Activated naive CD4-positive, alpha-beta T cell treated with anti-CD3 and anti-CD28 coated beads for 36 hours (primary cell): ENCODE results near the gene FCRLA. TPM values are rescaled to one million over a fixed set of nuclear protein-coding genes. Genes with fewer than 3 reads are reported as not detected.

Experiments
- CTCF ChIA-PET: fragments of 350-600 bp; sonication (Branson Sonifier 250); formaldehyde crosslinking; loops from one replicate; lab custom pipeline; 2021; ENCODE audit warnings: antibody characterized with exemption; lab: Charles Lee
- DNase-seq: peaks from one replicate; pipeline ENCODE4 v3.0.0-alpha.2; 2020
- H3K27ac Mint-ChIP-seq: one replicate; pipeline ENCODE4 v1.8.0; 2021; ENCODE audit warnings: mild to moderate bottlenecking, mixed read lengths
- H3K27me3 Mint-ChIP-seq: one replicate; pipeline ENCODE4 v1.8.0; 2021; ENCODE audit warnings: low read depth, mixed read lengths
- H3K36me3 Mint-ChIP-seq: one replicate; pipeline ENCODE4 v1.8.0; 2021; ENCODE audit warnings: low read depth, mixed read lengths
- H3K4me1 Mint-ChIP-seq: one replicate; pipeline ENCODE4 v1.8.0; 2021; ENCODE audit warnings: low read depth, mixed read lengths
- H3K4me3 Mint-ChIP-seq: one replicate; pipeline ENCODE4 v1.8.0; 2021; ENCODE audit warnings: mild to moderate bottlenecking, moderate library complexity, mixed read lengths
- H3K9me3 Mint-ChIP-seq: one replicate; pipeline ENCODE4 v1.8.0; 2021; ENCODE audit warnings: mixed read lengths
- intact Hi-C: fragments of 100-400 bp; cut with micrococcal nuclease; formaldehyde crosslinking; loops from one replicate; pipeline ENCODE4 v1.15.1; 2023
- total RNA-seq, 2 experiments: library from RNA; stranded (reverse); gene quantifications; one replicate each; pipeline ENCODE4 v1.2.3, GENCODE V29; 2021

Gene FCRLA
- total RNA-seq, 2 experiments from 2014 or later: not detected

DNA sequence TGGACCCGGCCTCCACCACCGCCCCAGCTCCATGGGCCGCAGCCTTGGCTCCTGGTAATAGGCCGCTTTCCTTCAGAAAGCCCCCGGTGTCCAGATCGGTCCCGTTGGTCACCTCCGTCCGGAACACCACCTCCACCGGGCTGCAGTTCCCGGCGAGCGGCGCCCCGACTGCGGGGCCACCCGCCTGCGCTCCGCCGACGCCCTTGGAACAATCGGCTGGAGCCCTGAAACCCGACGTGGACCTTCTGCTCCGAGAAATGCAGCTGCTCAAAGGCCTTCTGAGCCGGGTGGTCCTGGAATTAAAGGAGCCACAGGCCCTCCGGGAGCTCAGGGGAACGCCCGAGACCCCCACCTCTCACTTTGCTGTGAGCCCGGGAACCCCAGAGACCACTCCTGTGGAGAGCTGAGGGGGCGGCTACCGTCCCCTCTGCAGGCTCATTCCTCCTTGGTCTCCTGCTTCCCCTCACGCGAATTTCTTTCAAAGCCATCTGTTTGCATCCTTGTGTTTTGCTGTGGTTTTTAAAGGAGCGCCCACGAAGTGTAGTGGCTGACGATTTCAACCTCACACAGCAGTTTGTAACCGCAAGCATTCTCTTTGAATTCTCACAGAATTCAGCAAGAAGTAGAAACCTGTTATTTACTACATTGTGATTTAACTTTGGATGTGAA, 20.4 kb downstream of the FCRLA start:
- no peaks in the 10 kb centered on the region for H3K36me3 Mint-ChIP-seq
- H3K27ac Mint-ChIP-seq: no peak overlapping the region
- peaks cover 4% of the 10 kb centered on the region for H3K27me3 Mint-ChIP-seq

DNA sequence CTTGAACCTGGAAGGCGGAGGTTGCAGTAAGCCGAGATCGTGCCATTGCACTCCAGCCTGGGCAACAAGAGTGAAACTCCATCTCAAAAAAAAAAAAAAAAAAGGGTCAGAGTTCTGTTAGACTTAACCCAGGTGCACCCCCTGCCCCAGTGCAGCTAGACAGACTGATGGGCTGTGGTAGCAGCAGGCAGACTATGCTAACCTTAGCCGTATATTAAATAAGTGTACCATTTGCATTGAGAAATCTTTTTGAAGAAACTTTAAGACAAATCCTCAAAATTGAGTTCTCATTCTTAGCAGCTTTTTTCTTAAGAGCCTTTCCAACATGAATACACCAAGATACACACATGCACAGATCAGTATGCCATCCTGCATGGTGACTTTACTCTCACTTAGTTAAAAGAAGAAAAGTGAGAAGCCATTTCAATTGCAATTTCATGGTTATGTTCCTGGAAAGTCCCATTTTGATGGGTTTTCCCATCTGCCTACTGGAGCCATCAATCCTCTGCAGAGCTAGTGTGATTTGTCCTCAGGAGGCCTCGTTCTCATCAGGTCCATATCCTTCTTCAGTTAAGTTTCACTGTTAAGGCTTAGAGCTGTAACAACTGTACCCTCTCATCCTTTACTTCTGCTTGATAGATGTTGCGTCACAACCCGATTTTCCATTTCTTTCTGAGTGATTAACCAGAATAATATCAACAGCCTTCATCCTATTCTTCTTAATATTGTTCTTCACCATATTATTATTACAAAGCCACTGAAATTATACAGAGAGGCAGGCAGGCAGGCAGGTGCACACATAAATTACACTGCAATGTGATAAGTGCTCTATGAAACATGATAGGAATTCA, 21.6 kb downstream of the FCRLA start:
- intact Hi-C loops: no loop called here
- Mint-ChIP-seq H3K36me3 (no peaks in the 10 kb centered on the region), H3K4me3 (no peak overlapping the region), H3K9me3 (no peaks in the 10 kb centered on the region), H3K4me1 (peaks cover 42% of the 10 kb centered on the region), H3K27ac (peak overlapping the region; percentile 4), H3K27me3 (peaks cover 6% of the 10 kb centered on the region)
- no peak for DNase-seq
- CTCF ChIA-PET: interaction anchor here (8.2 kb wide), 1 partner anchor 11 kb away, joined by 76 read pairs; no protein-coding TSS in a partner anchor

More for the DNA sequence above, 20.4 kb downstream of the FCRLA start:
- peaks cover 42% of the 10 kb centered on the region for H3K4me1 Mint-ChIP-seq
- no peaks in the 10 kb centered on the region for H3K9me3 Mint-ChIP-seq
- H3K4me3 Mint-ChIP-seq: peak overlapping the region; percentile 76
- intact Hi-C loops: loop anchor here (2.0 kb wide), 1 partner anchor 13 kb away; no protein-coding TSS in a partner anchor
- DNase-seq: peak; percentile 38
- CTCF ChIA-PET: interaction anchor here (1.2 to 8.2 kb wide), 3 partner anchors 13 to 240 kb away, joined by 4 to 76 read pairs (median 5); partner anchors contain the start of gene DUSP12

DNA sequence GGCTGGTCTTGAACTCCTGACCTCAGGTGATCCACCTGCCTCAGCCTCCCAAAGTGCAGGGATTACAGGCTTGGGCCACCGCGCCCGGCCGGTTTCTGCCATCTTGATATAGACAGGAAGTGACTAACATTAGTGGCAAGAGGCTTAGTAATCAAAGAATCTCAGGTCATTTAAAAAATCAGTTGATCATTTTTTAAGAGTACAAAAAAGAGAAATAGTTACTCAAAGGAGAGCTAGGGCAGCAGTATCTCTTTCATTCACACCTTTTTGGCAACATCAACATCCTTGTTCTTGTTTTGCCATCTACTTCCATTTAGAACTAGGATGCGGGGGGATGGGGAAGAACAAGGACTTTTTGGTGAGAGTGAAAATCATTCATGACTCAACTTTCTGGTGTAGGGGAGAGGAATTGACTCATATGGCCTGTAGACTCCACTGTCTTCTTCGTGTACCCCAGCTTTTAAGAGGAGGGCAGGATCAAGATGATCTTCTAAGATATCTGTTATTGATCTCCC, 23.1 kb downstream of the FCRLA start:
- DNase-seq: peak; percentile 62
- Mint-ChIP-seq H3K9me3 (no peaks in the 10 kb centered on the region), H3K36me3 (no peaks in the 10 kb centered on the region), H3K4me1 (peaks cover 42% of the 10 kb centered on the region), H3K27me3 (peaks cover 6% of the 10 kb centered on the region), H3K27ac (peak overlapping the region; percentile 21), H3K4me3 (no peak overlapping the region)
- CTCF ChIA-PET: interaction anchor here (0.8 to 8.2 kb wide), 2 partner anchors 10 to 243 kb away, joined by 4 to 76 read pairs; no protein-coding TSS in a partner anchor
- intact Hi-C loops: loop anchor here (1.0 to 2.0 kb wide), 4 partner anchors 14 to 118 kb away; partner anchors contain the start of genes DUSP12 and FCRLA

DNA sequence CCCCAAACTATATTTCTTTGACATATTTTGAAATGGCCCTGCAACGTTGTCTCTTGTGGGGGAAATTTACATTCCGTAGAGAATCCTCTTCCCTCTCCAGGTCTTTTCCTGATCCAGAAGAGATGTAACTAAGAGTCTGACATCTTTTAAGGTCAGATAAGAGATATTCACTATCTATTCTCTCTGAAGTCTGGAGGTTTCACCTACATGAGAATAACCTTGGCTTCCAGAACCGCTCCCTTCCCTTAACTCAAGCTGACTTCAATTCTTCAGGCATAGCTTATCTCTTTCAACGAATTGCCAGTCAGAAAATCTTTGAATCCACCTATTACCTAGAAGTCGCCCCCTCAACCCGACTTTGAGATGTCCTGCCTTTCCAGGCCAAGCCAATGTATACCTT, 24.2 kb downstream of the FCRLA start:
- CTCF ChIA-PET: interaction anchor here (8.2 kb wide), 1 partner anchor 9 kb away, joined by 76 read pairs; no protein-coding TSS in a partner anchor
- Mint-ChIP-seq H3K36me3 (no peaks in the 10 kb centered on the region), H3K27me3 (peaks cover 2% of the 10 kb centered on the region)

DNA sequence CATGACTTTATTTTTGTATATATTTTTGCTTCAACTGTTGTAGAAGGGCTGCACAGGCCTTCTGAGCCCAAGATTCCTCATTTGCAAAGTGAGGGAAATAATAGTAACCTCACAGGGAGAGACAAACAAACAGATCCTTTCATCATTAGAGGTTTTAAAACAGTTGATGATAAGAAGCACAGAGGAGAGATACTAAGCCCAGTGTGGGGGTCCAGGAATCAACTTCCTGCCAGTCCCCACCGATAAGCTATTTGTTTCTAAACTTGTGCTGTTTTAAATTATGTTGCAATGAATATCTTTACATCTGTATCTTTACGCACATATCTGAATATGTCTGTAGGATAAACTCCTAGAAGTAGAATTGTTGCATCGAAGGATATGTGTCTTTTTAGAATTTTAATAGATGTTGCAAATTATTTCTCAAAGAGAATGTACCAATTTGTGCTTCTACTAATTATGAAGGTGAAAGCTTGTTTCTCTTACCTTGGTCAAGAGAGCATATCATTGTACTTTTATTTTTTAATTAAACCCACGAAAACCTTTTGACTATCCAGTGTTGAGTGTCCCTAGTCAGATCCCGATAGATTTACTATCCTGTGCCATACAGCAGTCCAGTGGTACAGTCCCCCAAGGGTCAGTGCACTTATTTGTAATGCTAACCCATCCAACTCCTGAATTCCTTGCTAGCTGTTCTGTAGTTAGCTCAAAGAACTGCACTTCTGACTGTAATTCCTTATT, 25.1 kb downstream of the FCRLA start:
- DNase-seq: no peak
- H3K36me3 Mint-ChIP-seq: no peaks in the 10 kb centered on the region
- no peaks in the 10 kb centered on the region for H3K9me3 Mint-ChIP-seq
- H3K27ac Mint-ChIP-seq: no peak overlapping the region
- H3K27me3 Mint-ChIP-seq: peaks cover 2% of the 10 kb centered on the region
- H3K4me1 Mint-ChIP-seq: peaks cover 44% of the 10 kb centered on the region
- CTCF ChIA-PET: interaction anchor here (0.5 to 8.2 kb wide), 3 partner anchors 8 to 305 kb away, joined by 4 to 76 read pairs (median 5); no protein-coding TSS in a partner anchor
- intact Hi-C loops: loop anchor here (2.0 kb wide), 1 partner anchor 25 kb away; the partner anchor contains the start of gene FCRLA
- no peak overlapping the region for H3K4me3 Mint-ChIP-seq

More for the DNA sequence above, 24.2 kb downstream of the FCRLA start:
- Mint-ChIP-seq H3K27ac (no peak overlapping the region), H3K4me3 (no peak overlapping the region), H3K4me1 (peaks cover 39% of the 10 kb centered on the region), H3K9me3 (no peaks in the 10 kb centered on the region)
- intact Hi-C loops: loop anchor here (2.0 kb wide), 1 partner anchor 24 kb away; the partner anchor contains the start of gene FCRLA
- no peak for DNase-seq

DNA sequence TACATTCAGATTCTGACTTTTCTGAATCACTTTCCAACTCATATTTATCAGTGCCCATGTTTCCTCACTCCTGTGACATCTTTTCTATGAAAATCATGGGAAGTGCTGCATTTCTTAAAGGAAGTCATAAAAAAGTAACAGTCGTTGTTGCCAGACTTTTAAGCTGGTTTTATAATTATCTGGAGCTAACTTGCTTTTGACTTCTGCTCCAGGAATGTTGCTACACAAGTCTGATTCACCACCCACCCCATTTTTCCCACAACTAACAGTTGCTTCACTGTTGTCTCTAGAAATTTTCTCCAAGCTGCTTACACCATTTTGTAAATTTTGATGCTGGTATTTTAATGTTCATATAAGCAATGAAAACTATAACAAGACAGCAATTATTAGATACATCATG, 26.5 kb downstream of the FCRLA start:
- Mint-ChIP-seq H3K27me3 (peaks cover 2% of the 10 kb centered on the region), H3K4me1 (peaks cover 34% of the 10 kb centered on the region), H3K9me3 (no peaks in the 10 kb centered on the region), H3K27ac (no peak overlapping the region), H3K4me3 (no peak overlapping the region), H3K36me3 (no peaks in the 10 kb centered on the region)
- no peak for DNase-seq
- CTCF ChIA-PET: interaction anchor here (0.6 to 1.4 kb wide), 2 partner anchors 20 to 204 kb away, joined by 3 to 4 read pairs; no protein-coding TSS in a partner anchor
- intact Hi-C loops: no loop called here

DNA sequence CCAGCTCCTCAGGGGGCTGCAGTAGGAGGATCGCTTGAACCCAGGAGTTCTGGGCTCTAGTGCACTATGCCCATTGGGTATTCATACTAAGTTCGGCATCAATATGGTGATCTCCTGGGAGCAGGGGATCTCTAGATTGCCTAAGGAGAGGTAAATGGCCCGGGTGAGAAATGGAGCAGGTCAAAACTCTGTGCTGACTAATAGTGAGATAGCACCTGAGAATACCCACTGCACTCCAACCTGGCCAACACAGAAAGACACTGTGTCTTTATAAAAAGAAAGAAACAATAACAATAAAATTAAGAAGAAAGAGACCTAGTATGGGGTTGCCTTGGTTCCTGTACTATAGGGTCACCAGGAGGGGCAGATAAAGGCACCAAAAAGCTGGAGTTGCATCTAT, 28.8 kb downstream of the FCRLA start:
- no peak for DNase-seq
- CTCF ChIA-PET: interaction anchor here (1.6 kb wide), 1 partner anchor 88 kb away, joined by 4 read pairs; no protein-coding TSS in a partner anchor
- intact Hi-C loops: no loop called here
- Mint-ChIP-seq H3K4me1 (peaks cover 18% of the 10 kb centered on the region), H3K27me3 (peaks cover 2% of the 10 kb centered on the region), H3K9me3 (no peaks in the 10 kb centered on the region), H3K4me3 (no peak overlapping the region), H3K27ac (no peak overlapping the region), H3K36me3 (no peaks in the 10 kb centered on the region)

DNA sequence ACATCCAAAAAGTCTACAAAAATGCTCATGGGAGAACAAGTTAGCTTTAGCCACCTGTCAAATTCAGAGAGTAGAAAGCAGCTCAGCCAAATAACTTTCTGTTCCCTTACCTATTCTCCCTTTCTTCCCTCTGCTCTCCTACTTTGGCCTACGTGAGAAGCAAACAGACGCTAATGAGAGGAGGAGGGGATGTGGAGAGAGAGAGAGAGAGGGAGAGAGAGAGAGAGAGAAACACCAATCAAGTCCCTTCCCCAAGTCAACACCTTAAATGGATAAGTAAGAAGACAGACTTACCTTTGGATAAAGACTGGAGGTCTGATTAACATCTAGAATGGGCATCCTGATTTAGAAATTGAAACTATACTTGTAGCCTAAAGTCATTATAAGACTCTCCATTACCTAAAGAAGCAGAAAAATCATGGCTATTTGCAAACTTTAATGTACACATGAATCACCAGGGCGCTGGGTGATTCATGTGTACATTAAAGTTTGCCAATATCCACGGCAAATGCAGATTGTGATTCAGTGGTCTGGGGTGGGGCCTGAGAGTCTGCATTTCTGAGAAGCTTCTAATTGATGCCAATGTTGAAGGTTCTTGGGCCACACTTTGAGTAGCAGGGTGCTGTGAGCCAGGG, 29.4 kb downstream of the FCRLA start:
- no peaks in the 10 kb centered on the region for H3K36me3 Mint-ChIP-seq
- peak; percentile 46 for DNase-seq
- intact Hi-C loops: no loop called here
- no peak overlapping the region for H3K27ac Mint-ChIP-seq
- H3K9me3 Mint-ChIP-seq: no peaks in the 10 kb centered on the region
- H3K27me3 Mint-ChIP-seq: peaks cover 2% of the 10 kb centered on the region
- H3K4me3 Mint-ChIP-seq: no peak overlapping the region
- H3K4me1 Mint-ChIP-seq: peaks cover 16% of the 10 kb centered on the region
- CTCF ChIA-PET: interaction anchor here (1.6 to 7.1 kb wide), 4 partner anchors 7 to 252 kb away, joined by 4 to 76 read pairs (median 58); no protein-coding TSS in a partner anchor

DNA sequence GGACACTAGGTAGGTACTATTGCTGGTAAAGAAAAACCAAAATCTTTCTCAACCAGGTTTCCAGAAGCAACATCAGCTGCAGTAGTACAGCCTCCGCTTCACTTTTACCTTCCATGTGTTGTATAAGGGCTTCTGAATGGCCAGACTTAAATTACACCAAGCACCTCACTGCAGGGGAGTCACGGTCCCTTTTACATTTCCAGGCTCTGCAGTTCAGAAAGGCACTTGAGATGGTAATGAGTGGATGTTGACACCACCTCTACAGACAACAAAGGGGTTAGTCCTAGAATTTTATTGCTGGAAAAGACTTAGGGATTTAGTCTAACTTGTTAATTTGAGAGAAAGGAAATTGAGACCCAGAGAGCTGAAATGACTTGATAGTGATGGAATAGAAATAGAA, 30.6 kb downstream of the FCRLA start:
- Mint-ChIP-seq H3K36me3 (no peaks in the 10 kb centered on the region), H3K27me3 (peaks cover under 1% of the 10 kb centered on the region), H3K27ac (no peak overlapping the region), H3K9me3 (no peaks in the 10 kb centered on the region), H3K4me1 (peaks cover 16% of the 10 kb centered on the region), H3K4me3 (no peak overlapping the region)
- CTCF ChIA-PET: interaction anchor here (0.6 to 7.1 kb wide), 7 partner anchors 8 to 513 kb away, joined by 3 to 76 read pairs (median 6); no protein-coding TSS in a partner anchor
- no peak for DNase-seq
- intact Hi-C loops: no loop called here

DNA sequence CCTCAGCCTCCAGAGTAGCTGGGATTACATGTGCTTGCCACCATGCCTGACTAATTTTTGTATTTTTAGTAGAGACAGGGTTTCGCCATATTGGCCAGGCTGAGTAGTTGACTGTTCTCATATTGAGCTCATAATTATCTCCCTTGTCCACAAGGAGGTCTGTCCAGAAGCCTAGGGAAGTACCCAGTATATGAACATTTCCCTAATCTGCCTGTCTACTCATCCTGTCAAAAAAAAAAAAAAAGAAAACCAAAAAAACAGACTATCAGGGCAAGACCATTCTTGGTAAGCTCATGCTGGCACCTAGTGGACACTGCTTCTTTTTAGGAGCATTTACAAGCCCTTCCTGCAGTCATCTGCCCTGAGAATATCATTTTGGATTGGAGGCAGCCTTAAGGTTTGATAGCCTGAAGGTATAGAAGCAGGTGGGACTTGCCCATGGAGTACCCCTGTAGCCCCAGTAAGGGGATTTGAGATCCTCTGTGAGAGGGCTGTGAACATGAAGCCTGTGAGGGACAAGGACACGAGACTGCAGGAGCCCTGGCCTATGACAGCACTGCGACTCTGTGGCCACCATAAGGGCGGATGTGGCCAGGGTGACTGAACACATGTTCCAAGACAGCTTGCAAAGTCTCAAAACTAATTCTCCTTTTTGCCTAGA, 31.7 kb downstream of the FCRLA start:
- CTCF ChIA-PET: interaction anchor here (0.6 to 7.1 kb wide), 11 partner anchors 10 to 760 kb away, joined by 3 to 76 read pairs (median 6); partner anchors contain the start of gene DUSP12
- H3K4me1 Mint-ChIP-seq: peaks cover 19% of the 10 kb centered on the region
- no peaks in the 10 kb centered on the region for H3K36me3 Mint-ChIP-seq
- intact Hi-C loops: no loop called here
- peak; percentile 67 for DNase-seq
- no peaks in the 10 kb centered on the region for H3K9me3 Mint-ChIP-seq
- no peak overlapping the region for H3K27ac Mint-ChIP-seq
- no peak overlapping the region for H3K4me3 Mint-ChIP-seq
- no peaks in the 10 kb centered on the region for H3K27me3 Mint-ChIP-seq
